GM08714 (cell line): ENCODE measurements around the gene MACROD1.

ENCODE experiments used
- H3K4me3 ChIP-seq: fragments of 200-500 bp; sonication (Bioruptor generic); 2 replicates; pipeline ENCODE4 v1.5.1; 2014; ENCODE audit warnings: mild to moderate bottlenecking, low read length, inconsistent platforms
- ZNF274 ChIP-seq: IDR thresholded peaks from 2 replicates; pipeline ENCODE4 v1.6.1; 2012; ENCODE audit warnings: mild to moderate bottlenecking, low read depth, low read length

MACROD1 gene

GRCh38 chr11:64150481-64151239 is 15.3 kb downstream of the MACROD1 start:
- no peak for TF ChIP-seq ZNF274
- no peak overlapping the region for H3K4me3 ChIP-seq

- no peak for TF ChIP-seq ZNF274
- no peak overlapping the region for H3K4me3 ChIP-seq
These were observed 15.9 kb downstream of the MACROD1 start for GRCh38 chr11:64150051-64150450.

- no peak for TF ChIP-seq ZNF274
- no peak overlapping the region for H3K4me3 ChIP-seq
These were observed 16.8 kb downstream of the MACROD1 start for GRCh38 chr11:64148917-64149617.

GRCh38 chr11:64148226-64148916 is 17.5 kb downstream of the MACROD1 start:
- TF ChIP-seq ZNF274: no peak
- H3K4me3 ChIP-seq: no peak overlapping the region

- TF ChIP-seq ZNF274: no peak
- H3K4me3 ChIP-seq: no peak overlapping the region
These were observed 19.6 kb downstream of the MACROD1 start for GRCh38 chr11:64146036-64146955.

GRCh38 chr11:64144587-64145472 is 21.1 kb downstream of the MACROD1 start:
- no peak overlapping the region for H3K4me3 ChIP-seq
- TF ChIP-seq ZNF274: no peak

GRCh38 chr11:64141081-64141783 is 24.7 kb downstream of the MACROD1 start:
- no peak overlapping the region for H3K4me3 ChIP-seq
- TF ChIP-seq ZNF274: no peak

GRCh38 chr11:64140082-64140481 is 25.8 kb downstream of the MACROD1 start:
- no peak for TF ChIP-seq ZNF274
- H3K4me3 ChIP-seq: no peak overlapping the region

- no peak overlapping the region for H3K4me3 ChIP-seq
- no peak for TF ChIP-seq ZNF274
These were observed 26.9 kb downstream of the MACROD1 start for GRCh38 chr11:64139049-64139448.

GRCh38 chr11:64138398-64138797 is 27.5 kb downstream of the MACROD1 start:
- no peak overlapping the region for H3K4me3 ChIP-seq
- no peak for TF ChIP-seq ZNF274

- no peak for TF ChIP-seq ZNF274
These were observed 29.0 kb downstream of the MACROD1 start for GRCh38 chr11:64136765-64137441.

GRCh38 chr11:64135711-64136110 is 30.2 kb downstream of the MACROD1 start:
- H3K4me3 ChIP-seq: no peak overlapping the region
- TF ChIP-seq ZNF274: no peak

More at GRCh38 chr11:64136765-64137441, 29.0 kb downstream of the MACROD1 start:
- H3K4me3 ChIP-seq: no peak overlapping the region

GRCh38 chr11:64134963-64135362 is 30.9 kb downstream of the MACROD1 start:
- H3K4me3 ChIP-seq: no peak overlapping the region
- no peak for TF ChIP-seq ZNF274
